ENCODE results near the gene RASSF3. TPM values are rescaled to one million over a fixed set of nuclear protein-coding genes. Genes with fewer than 3 reads are reported as not detected.

The RASSF3 gene
- total RNA-seq, 2 donors from 2014 or later: 52.0 to 54.5 TPM

- H3K4me1 Mint-ChIP-seq: peaks cover 16% of the 10 kb centered on the region
- H3K9ac ChIP-seq (ENCODE audit: extremely low read depth, low read length, poor library complexity, severe bottlenecking): no peak overlapping the region
- no peaks in the 10 kb centered on the region for H3K9me3 Mint-ChIP-seq
- H3K27ac ChIP-seq (ENCODE audit: low read depth, low read length): no peak overlapping the region
- DNase-seq: no peak
- no peaks in the 10 kb centered on the region for H3K4me1 ChIP-seq (ENCODE audit: control insufficient read depth, insufficient read depth, low read length)
- H3K27me3 ChIP-seq (ENCODE audit: control insufficient read depth, insufficient read depth, low read length, poor library complexity, severe bottlenecking): no peaks in the 10 kb centered on the region
- no peak overlapping the region for H3K4me3 Mint-ChIP-seq
- TF ChIP-seq CTCF (conservative IDR thresholded peaks at IDR 0.05): no peak
- H3K4me3 ChIP-seq (ENCODE audit: low read length): no peak overlapping the region
- H3K27ac Mint-ChIP-seq: no peak overlapping the region
- peaks cover 3% of the 10 kb centered on the region for H3K27me3 Mint-ChIP-seq (ENCODE audit: insufficient read depth)
- WGBS, 2 experiments (ENCODE audit: insufficient coverage in 1 of 2, insufficient read length in 1 of 2): 85 to 90% methylated on average over 5 to 6 of the region's 6 CpGs
- no peaks in the 10 kb centered on the region for H3K9me3 ChIP-seq (ENCODE audit: control insufficient read depth, low read length)
- H3K36me3 ChIP-seq (ENCODE audit: control insufficient read depth, insufficient read depth, low read length): no peaks in the 10 kb centered on the region
- H3K36me3 Mint-ChIP-seq (ENCODE audit: low read depth): no peaks in the 10 kb centered on the region
Measured at GRCh38 chr12:64583771-64584421, 26.4 kb upstream of the RASSF3 start.

DNA sequence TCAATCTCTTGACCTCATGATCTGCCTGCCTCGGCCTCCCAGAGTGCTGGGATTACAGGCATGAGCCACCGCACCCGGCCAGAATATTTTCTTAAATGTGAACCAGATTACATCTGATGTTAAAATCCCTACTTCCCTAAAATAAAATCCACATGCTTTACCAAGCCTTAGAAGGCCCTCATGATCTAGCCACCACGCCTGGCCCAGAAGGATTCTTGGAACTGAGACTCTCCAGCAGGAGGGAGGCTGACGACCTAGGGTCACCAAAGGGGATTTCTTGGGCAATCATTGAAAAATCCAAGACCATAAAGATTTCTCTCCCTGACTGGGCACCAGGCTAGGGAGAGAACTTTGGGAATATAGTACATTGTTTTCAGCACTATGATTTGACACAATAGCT is 25.2 kb upstream of the RASSF3 start:
- Histone ChIP-seq H3K9ac (ENCODE audit: extremely low read depth, low read length, poor library complexity, severe bottlenecking) (no peak overlapping the region), H3K9me3 (ENCODE audit: control insufficient read depth, low read length) (no peaks in the 10 kb centered on the region), H3K27me3 (ENCODE audit: control insufficient read depth, insufficient read depth, low read length, poor library complexity, severe bottlenecking) (no peaks in the 10 kb centered on the region), H3K4me3 (ENCODE audit: low read length) (no peak overlapping the region), H3K27ac (ENCODE audit: low read depth, low read length) (no peak overlapping the region), H3K36me3 (ENCODE audit: control insufficient read depth, insufficient read depth, low read length) (no peaks in the 10 kb centered on the region), H3K4me1 (ENCODE audit: control insufficient read depth, insufficient read depth, low read length) (no peaks in the 10 kb centered on the region)
- Mint-ChIP-seq H3K4me1 (peaks cover 16% of the 10 kb centered on the region), H3K27me3 (ENCODE audit: insufficient read depth) (peaks cover 3% of the 10 kb centered on the region), H3K36me3 (ENCODE audit: low read depth) (no peaks in the 10 kb centered on the region), H3K27ac (no peak overlapping the region), H3K4me3 (no peak overlapping the region), H3K9me3 (no peaks in the 10 kb centered on the region)
- WGBS, 2 experiments (ENCODE audit: insufficient coverage in 1 of 2, insufficient read length in 1 of 2): 96 to 100% methylated on average over 2 to 5 of the region's 5 CpGs
- no peak for DNase-seq
- no peak for TF ChIP-seq CTCF (conservative IDR thresholded peaks at IDR 0.05)

DNA sequence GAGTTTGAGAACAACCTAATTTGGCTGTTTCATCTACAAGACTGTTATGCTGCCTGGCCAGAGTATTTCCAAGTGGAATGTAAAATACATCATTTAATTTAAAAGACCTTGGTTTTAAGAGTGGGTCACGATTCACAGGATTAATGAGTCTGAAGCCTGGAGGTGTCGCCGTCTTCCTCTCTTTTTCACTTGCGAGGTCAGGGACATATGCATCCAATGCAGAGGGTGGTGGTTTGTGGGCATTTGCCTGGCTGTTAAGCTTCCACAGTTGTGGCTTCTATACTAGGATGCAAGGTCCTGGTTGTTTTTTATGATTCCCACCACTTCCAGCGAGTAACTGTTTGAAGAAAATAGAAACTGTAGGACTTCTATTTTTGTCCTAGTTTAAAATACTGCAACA is 22.8 kb upstream of the RASSF3 start:
- peak; percentile 37 for TF ChIP-seq CTCF (conservative IDR thresholded peaks at IDR 0.05)
- Histone ChIP-seq H3K4me3 (ENCODE audit: low read length) (no peak overlapping the region), H3K27ac (ENCODE audit: low read depth, low read length) (no peak overlapping the region), H3K9me3 (ENCODE audit: control insufficient read depth, low read length) (no peaks in the 10 kb centered on the region), H3K27me3 (ENCODE audit: control insufficient read depth, insufficient read depth, low read length, poor library complexity, severe bottlenecking) (no peaks in the 10 kb centered on the region), H3K36me3 (ENCODE audit: control insufficient read depth, insufficient read depth, low read length) (no peaks in the 10 kb centered on the region), H3K4me1 (ENCODE audit: control insufficient read depth, insufficient read depth, low read length) (no peaks in the 10 kb centered on the region), H3K9ac (ENCODE audit: extremely low read depth, low read length, poor library complexity, severe bottlenecking) (no peak overlapping the region)
- Mint-ChIP-seq H3K36me3 (ENCODE audit: low read depth) (no peaks in the 10 kb centered on the region), H3K9me3 (no peaks in the 10 kb centered on the region), H3K4me1 (peaks cover 16% of the 10 kb centered on the region), H3K27me3 (ENCODE audit: insufficient read depth) (no peaks in the 10 kb centered on the region), H3K27ac (no peak overlapping the region), H3K4me3 (no peak overlapping the region)
- 65 to 67% methylated on average over 1 to 5 of the region's 5 CpGs for WGBS, 2 experiments (ENCODE audit: insufficient coverage in 1 of 2, insufficient read length in 1 of 2)
- DNase-seq: peak; percentile 71

All from endodermal cell (in vitro differentiated cells).